ENCODE data around the gene MAP4K4.

DNA sequence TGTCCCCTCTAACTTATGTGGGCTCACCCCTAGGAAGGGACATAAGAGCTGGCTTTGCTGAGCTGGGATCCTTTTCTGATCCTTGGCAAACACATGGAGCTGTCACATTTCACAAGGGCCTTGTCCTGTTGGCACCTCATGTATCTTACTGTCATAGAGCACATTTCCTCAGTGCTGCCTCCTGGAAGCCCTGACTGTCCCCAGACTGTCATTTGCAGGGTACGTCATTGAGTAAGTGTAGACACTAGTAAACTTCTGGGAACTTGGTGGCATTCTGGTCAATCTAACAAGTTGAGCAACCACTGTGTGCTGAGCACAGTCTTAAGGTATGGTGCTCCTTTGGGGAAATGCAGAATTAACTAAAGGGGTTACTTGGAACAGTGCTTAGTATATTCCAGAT lies 199.8 kb downstream of the MAP4K4 start:
- no peak for TF ChIP-seq CTCF (conservative IDR thresholded peaks at IDR 0.05)
- TF ChIP-seq ZFX (IDR thresholded peaks at IDR 0.05), result no peak

All from C4-2B (cell line).